Astrocyte (in vitro differentiated cells and primary cell): ENCODE data around the gene PAGR1. TPM values are rescaled to one million over a fixed set of nuclear protein-coding genes. Genes with fewer than 3 reads are reported as not detected.

Source experiments
- DNase-seq: peaks from one replicate; pipeline ENCODE4 v3.0.0-alpha.2; 2010; ENCODE audit warnings: low read depth
- FAIRE-seq: peaks from 2 replicates; lab custom pipeline; 2011; peaks lifted over from hg19 to GRCh38; lab: Jason Lieb, UNC
- H2AFZ ChIP-seq: 2 replicates; pipeline ENCODE4 v1.6.0; 2012; ENCODE audit warnings: low read depth, low read length, inconsistent platforms
- H3K27ac ChIP-seq: 2 replicates; pipeline ENCODE4 v1.5.1; 2011; ENCODE audit warnings: low read depth, low read length, inconsistent platforms
- H3K27me3 ChIP-seq: 2 replicates; pipeline ENCODE4 v1.6.0; 2011; ENCODE audit warnings: low read length, inconsistent platforms; ENCODE audit not compliant: insufficient read depth
- H3K36me3 ChIP-seq: 2 replicates; pipeline ENCODE4 v1.5.1; 2011; ENCODE audit warnings: low read length, inconsistent platforms; ENCODE audit not compliant: insufficient read depth
- H3K4me1 ChIP-seq: 2 replicates; pipeline ENCODE4 v1.5.1; 2011; ENCODE audit warnings: low read length, inconsistent platforms; ENCODE audit not compliant: insufficient read depth
- H3K4me2 ChIP-seq: 2 replicates; pipeline ENCODE4 v1.6.0; 2012; ENCODE audit warnings: low read length, inconsistent platforms
- H3K4me3 ChIP-seq: 2 replicates; pipeline ENCODE4 v1.5.1; 2011; ENCODE audit warnings: low read depth, mild to moderate bottlenecking, low read length, inconsistent platforms; ENCODE audit not compliant: insufficient read depth
- H3K79me2 ChIP-seq: 2 replicates; pipeline ENCODE4 v1.6.0; 2012; ENCODE audit warnings: mild to moderate bottlenecking, low read length, inconsistent platforms; ENCODE audit not compliant: insufficient read depth
- H3K9ac ChIP-seq: 2 replicates; pipeline ENCODE4 v1.6.0; 2012; ENCODE audit warnings: mild to moderate bottlenecking, low read length, inconsistent platforms
- H3K9me3 ChIP-seq: 2 replicates; pipeline ENCODE4 v1.5.1; 2012; ENCODE audit warnings: low read depth, mild to moderate bottlenecking, low read length, inconsistent platforms; ENCODE audit not compliant: insufficient read depth
- H4K20me1 ChIP-seq: 2 replicates; pipeline ENCODE4 v1.6.0; 2012; ENCODE audit warnings: low read length, inconsistent platforms; ENCODE audit not compliant: insufficient read depth
- H3K27ac Mint-ChIP-seq: one replicate; pipeline ENCODE4 v1.8.0; 2021; ENCODE audit warnings: mild to moderate bottlenecking, mixed read lengths; ENCODE audit not compliant: unreplicated experiment
- H3K27me3 Mint-ChIP-seq: one replicate; pipeline ENCODE4 v1.8.0; 2021; ENCODE audit warnings: low read depth, mixed read lengths; ENCODE audit not compliant: unreplicated experiment
- H3K36me3 Mint-ChIP-seq: one replicate; pipeline ENCODE4 v1.8.0; 2021; ENCODE audit warnings: low read depth, mixed read lengths; ENCODE audit not compliant: unreplicated experiment
- H3K4me1 Mint-ChIP-seq: one replicate; pipeline ENCODE4 v1.8.0; 2021; ENCODE audit warnings: low read depth, mixed read lengths; ENCODE audit not compliant: unreplicated experiment
- H3K4me3 Mint-ChIP-seq: one replicate; pipeline ENCODE4 v1.8.0; 2021; ENCODE audit warnings: mild to moderate bottlenecking, moderate library complexity, mixed read lengths; ENCODE audit not compliant: unreplicated experiment
- H3K9me3 Mint-ChIP-seq: one replicate; pipeline ENCODE4 v1.8.0; 2021; ENCODE audit warnings: mild to moderate bottlenecking, mixed read lengths; ENCODE audit not compliant: unreplicated experiment
- CTCF ChIP-seq: IDR thresholded peaks from 2 replicates; pipeline ENCODE4 v1.5.1; 2011; ENCODE audit warnings: low read depth, mild to moderate bottlenecking, inconsistent platforms, low read length, moderate library complexity; ENCODE audit not compliant: insufficient read depth
- EZH2 ChIP-seq: IDR thresholded peaks from 2 replicates; pipeline ENCODE4 v1.6.1; 2012; ENCODE audit warnings: mild to moderate bottlenecking, low read length, inconsistent platforms; ENCODE audit not compliant: insufficient read depth
- total RNA-seq: library from RNA; stranded (reverse); gene quantifications from 2 replicates; pipeline ENCODE4 v1.2.1, GENCODE V29; 2021

Gene PAGR1
- total RNA-seq, 1 donor from 2014 or later, result 20.8 TPM

- no peaks in the 10 kb centered on the region for H3K27me3 Mint-ChIP-seq
Observed at GRCh38 chr16:29820730-29821642, 5.0 kb downstream of the PAGR1 start.

GRCh38 chr16:29821643-29822115 lies 5.7 kb downstream of the PAGR1 start:
- H3K27me3 Mint-ChIP-seq, result no peaks in the 10 kb centered on the region
- TF ChIP-seq EZH2 (no peak), CTCF (no peak)
- H3K27ac Mint-ChIP-seq, result peak overlapping the region; percentile 50
- Histone ChIP-seq H4K20me1 (peaks cover 21% of the 10 kb centered on the region), H3K27me3 (no peaks in the 10 kb centered on the region), H2AFZ (no peak overlapping the region), H3K4me3 (peak overlapping the region; percentile 85), H3K27ac (peak overlapping the region; percentile 86), H3K4me2 (peak overlapping the region; percentile 92), H3K36me3 (peaks cover 4% of the 10 kb centered on the region), H3K79me2 (peaks cover 95% of the 10 kb centered on the region), H3K4me1 (peaks cover 66% of the 10 kb centered on the region), H3K9me3 (no peaks in the 10 kb centered on the region), H3K9ac (peak overlapping the region; percentile 79)
- peaks cover 34% of the 10 kb centered on the region for H3K4me1 Mint-ChIP-seq
- DNase-seq (peak; percentile 85), FAIRE-seq (peak; percentile 41)
- peak overlapping the region; percentile 87 for H3K4me3 Mint-ChIP-seq
- H3K36me3 Mint-ChIP-seq, result peaks cover 8% of the 10 kb centered on the region
- H3K9me3 Mint-ChIP-seq, result no peaks in the 10 kb centered on the region

More at GRCh38 chr16:29820730-29821642, 5.0 kb downstream of the PAGR1 start:
- no peak overlapping the region for H2AFZ ChIP-seq
- H3K27ac ChIP-seq, result peak overlapping the region; percentile 86
- H3K27ac Mint-ChIP-seq, result peak overlapping the region; percentile 15
- peaks cover 95% of the 10 kb centered on the region for H3K79me2 ChIP-seq
- peaks cover 62% of the 10 kb centered on the region for H3K4me1 ChIP-seq
- FAIRE-seq, result no peak
- peaks cover 8% of the 10 kb centered on the region for H3K36me3 Mint-ChIP-seq
- peak overlapping the region; percentile 85 for H3K4me3 ChIP-seq
- peak overlapping the region; percentile 87 for H3K4me3 Mint-ChIP-seq
- peaks cover 20% of the 10 kb centered on the region for H4K20me1 ChIP-seq
- H3K27me3 ChIP-seq, result no peaks in the 10 kb centered on the region
- DNase-seq, result no peak
- no peak for TF ChIP-seq EZH2
- no peak for TF ChIP-seq CTCF
- peaks cover 4% of the 10 kb centered on the region for H3K36me3 ChIP-seq
- H3K4me2 ChIP-seq, result peak overlapping the region; percentile 92
- peaks cover 34% of the 10 kb centered on the region for H3K4me1 Mint-ChIP-seq
- peak overlapping the region; percentile 79 for H3K9ac ChIP-seq
- H3K9me3 Mint-ChIP-seq, result no peaks in the 10 kb centered on the region
- no peaks in the 10 kb centered on the region for H3K9me3 ChIP-seq
